Fibroblast of peridontal ligament (primary cell): ENCODE data around the gene FSD2.
"Not testable (repeated sequence)": the region's sequence is repeated elsewhere in the genome, so short reads cannot be mapped to it uniquely, and the experiment has no call there.

Experiments
- DNase-seq: peaks from one replicate; pipeline ENCODE4 v3.0.0-alpha.2; 2010; ENCODE audit errors: extremely low read depth

FSD2 gene

GRCh38 chr15:82742134-82742533 lies 63.7 kb downstream of the FSD2 start:
- DNase-seq: peak; percentile 8

GRCh38 chr15:82739086-82739485 lies 66.8 kb downstream of the FSD2 start:
- DNase-seq: no peak

- no peak for DNase-seq
Measured at GRCh38 chr15:82737975-82738374, 67.9 kb downstream of the FSD2 start.

GRCh38 chr15:82731527-82731926 lies 74.3 kb downstream of the FSD2 start:
- no peak for DNase-seq

GRCh38 chr15:82730022-82730530 lies 75.8 kb downstream of the FSD2 start:
- no peak for DNase-seq

- no peak for DNase-seq
Measured at GRCh38 chr15:82726816-82727215, 79.1 kb downstream of the FSD2 start.

- DNase-seq: no peak
Measured at GRCh38 chr15:82715003-82715402, 90.9 kb downstream of the FSD2 start.

- no peak for DNase-seq
Measured at GRCh38 chr15:82714016-82714415, 91.9 kb downstream of the FSD2 start.

GRCh38 chr15:82712036-82712435 lies 93.8 kb downstream of the FSD2 start:
- no peak for DNase-seq

GRCh38 chr15:82710926-82711490 lies 94.9 kb downstream of the FSD2 start:
- DNase-seq: no peak

GRCh38 chr15:82710208-82710555 lies 95.7 kb downstream of the FSD2 start:
- no peak for DNase-seq

GRCh38 chr15:82709421-82710207 lies 96.3 kb downstream of the FSD2 start, which contains the start of gene AP3B2:
AP3B2 (minus strand) TSS chr15:82709875; CDS start chr15:82709706, 169 bp downstream.
- DNase-seq: peak; percentile 41

GRCh38 chr15:82709081-82709420 lies 96.8 kb downstream of the FSD2 start:
- no peak for DNase-seq

- DNase-seq: not testable (repeated sequence)
Measured at GRCh38 chr15:82705856-82706255, 100.0 kb downstream of the FSD2 start.
